Trophoblast cell (in vitro differentiated cells and primary cell): ENCODE results near the gene MARK2.
A peak's percentile ranks its signal among the peaks of the same experiment; 100 is the strongest.

Experiments
- DNase-seq, 2 donors: peaks; one replicate each; pipeline ENCODE4 v3.0.0-alpha.2; 2016
- H2AFZ ChIP-seq: 2 replicates; pipeline ENCODE4 v1.6.1; 2013; ENCODE audit warnings: low read length, moderate library complexity, mild to moderate bottlenecking; ENCODE audit not compliant: insufficient read depth, poor library complexity
- H2AK5ac ChIP-seq: 2 replicates; pipeline ENCODE4 v1.6.1; 2013; ENCODE audit warnings: mild to moderate bottlenecking, low read length
- H2BK120ac ChIP-seq: 2 replicates; pipeline ENCODE4 v1.6.1; 2013; ENCODE audit warnings: low read length, mild to moderate bottlenecking, moderate library complexity; ENCODE audit not compliant: insufficient read depth, poor library complexity
- H2BK12ac ChIP-seq: 2 replicates; pipeline ENCODE4 v1.6.1; 2013; ENCODE audit warnings: mild to moderate bottlenecking, low read length, moderate library complexity
- H2BK5ac ChIP-seq: 2 replicates; pipeline ENCODE4 v1.6.1; 2013; ENCODE audit warnings: low read length, low read depth, moderate library complexity, mild to moderate bottlenecking; ENCODE audit not compliant: poor library complexity
- H3K14ac ChIP-seq: 2 replicates; pipeline ENCODE4 v1.6.1; 2013; ENCODE audit warnings: mild to moderate bottlenecking, low read length
- H3K18ac ChIP-seq: 2 replicates; pipeline ENCODE4 v1.6.1; 2013; ENCODE audit warnings: mild to moderate bottlenecking, low read length
- H3K23ac ChIP-seq: 2 replicates; pipeline ENCODE4 v1.6.1; 2013; ENCODE audit warnings: low read length
- H3K27ac ChIP-seq: 2 replicates; pipeline ENCODE4 v1.5.1; 2013; ENCODE audit warnings: low read depth, mild to moderate bottlenecking, inconsistent platforms, low read length, moderate library complexity
- H3K27me3 ChIP-seq: 2 replicates; pipeline ENCODE4 v1.6.1; 2013; ENCODE audit warnings: inconsistent platforms, mild to moderate bottlenecking, low read length, moderate library complexity; ENCODE audit not compliant: insufficient read depth
- H3K36me3 ChIP-seq, 2 experiments: 1 replicate in 1 of 2; 2 replicates in 1 of 2; pipeline ENCODE4 v1.6.1; 2013; ENCODE audit warnings: low read length in 2 of 2, mild to moderate bottlenecking in 2 of 2, moderate library complexity in 1 of 2; ENCODE audit not compliant: insufficient read depth in 2 of 2, control insufficient read depth in 1 of 2
- H3K4ac ChIP-seq: 2 replicates; pipeline ENCODE4 v1.6.1; 2013; ENCODE audit warnings: low read depth, mild to moderate bottlenecking, low read length, moderate library complexity
- H3K4me1 ChIP-seq, 2 experiments: 1 replicate in 1 of 2; 2 replicates in 1 of 2; pipeline ENCODE4 v1.6.1; 2013; ENCODE audit warnings: low read length in 2 of 2, mild to moderate bottlenecking in 2 of 2, moderate library complexity in 1 of 2; ENCODE audit not compliant: insufficient read depth in 2 of 2, control insufficient read depth in 1 of 2
- H3K4me2 ChIP-seq: 2 replicates; pipeline ENCODE4 v1.6.1; 2013; ENCODE audit warnings: inconsistent platforms, mild to moderate bottlenecking, low read length, moderate library complexity
- H3K4me3 ChIP-seq: 2 replicates; pipeline ENCODE4 v1.5.1; 2013; ENCODE audit warnings: mild to moderate bottlenecking, low read depth, low read length, inconsistent platforms
- H3K79me1 ChIP-seq: one replicate; pipeline ENCODE4 v1.6.1; 2013; ENCODE audit warnings: low read length
- H3K79me2 ChIP-seq: 2 replicates; pipeline ENCODE4 v1.6.1; 2013; ENCODE audit warnings: low read length, mild to moderate bottlenecking; ENCODE audit not compliant: control insufficient read depth, insufficient read depth, poor library complexity
- H3K9ac ChIP-seq: 2 replicates; pipeline ENCODE4 v1.6.1; 2013; ENCODE audit warnings: mild to moderate bottlenecking, low read length
- H3K9me3 ChIP-seq: 2 replicates; pipeline ENCODE4 v1.6.1; 2013; ENCODE audit warnings: low read depth, mild to moderate bottlenecking, control low read depth, inconsistent platforms, low read length; ENCODE audit not compliant: insufficient read depth
- H4K12ac ChIP-seq: 2 replicates; pipeline ENCODE4 v1.6.1; 2013; ENCODE audit warnings: low read depth, mild to moderate bottlenecking, low read length, moderate library complexity
- H4K8ac ChIP-seq: 2 replicates; pipeline ENCODE4 v1.6.1; 2013; ENCODE audit warnings: low read depth, mild to moderate bottlenecking, low read length, moderate library complexity
- H4K91ac ChIP-seq: one replicate; pipeline ENCODE4 v1.6.1; 2013; ENCODE audit warnings: low read depth, mild to moderate bottlenecking, low read length, moderate library complexity
- WGBS: extraction: QIAGEN DNeasy Blood & Tissue Kit; methylation state at CpG from one replicate; pipeline ENCODE4 v1.1.7; 2013; ENCODE audit warnings: missing lambda C conversion rate; ENCODE audit not compliant: insufficient read length, insufficient coverage; ENCODE audit errors: extremely low coverage; 5-methylcytosine and 5-hydroxymethylcytosine counted together

The MARK2 gene

GRCh38 chr11:63931876-63932275 lies 93.0 kb downstream of the MARK2 start:
- Histone ChIP-seq H3K9me3 (no peaks in the 10 kb centered on the region), H3K9ac (no peak overlapping the region), H3K18ac (no peak overlapping the region), H3K79me2 (no peaks in the 10 kb centered on the region), H2BK12ac (peak overlapping the region; percentile 1), H4K8ac (no peak overlapping the region), H3K14ac (peak overlapping the region; percentile 25), H4K12ac (no peak overlapping the region), H2BK5ac (no peak overlapping the region), H2AK5ac (peak overlapping the region; percentile 2), H3K4ac (no peak overlapping the region), H3K79me1 (peaks cover 6% of the 10 kb centered on the region), H4K91ac (no peak overlapping the region), H3K36me3 (no peaks in the 10 kb centered on the region), H3K4me3 (no peak overlapping the region), H3K27me3 (no peaks in the 10 kb centered on the region), H3K23ac (no peak overlapping the region), H3K27ac (no peak overlapping the region), H3K4me1 (peaks cover 5 to 10% of the 10 kb centered on the region in 2 experiments), H3K4me2 (no peak overlapping the region), H2AFZ (no peak overlapping the region), H2BK120ac (no peak overlapping the region)
- no peak for DNase-seq
- no CpG with 5 or more reads among the region's 12 CpGs for WGBS

- Histone ChIP-seq H3K23ac (no peak overlapping the region), H4K91ac (peak overlapping the region; percentile 39), H2AK5ac (peak overlapping the region; percentile 44), H2BK12ac (peak overlapping the region; percentile 18), H4K8ac (no peak overlapping the region), H3K9me3 (no peaks in the 10 kb centered on the region), H3K4ac (no peak overlapping the region), H2BK5ac (no peak overlapping the region), H2AFZ (no peak overlapping the region), H3K9ac (no peak overlapping the region), H3K4me3 (no peak overlapping the region), H3K79me1 (peaks cover 6% of the 10 kb centered on the region), H3K79me2 (no peaks in the 10 kb centered on the region), H3K4me1 (peaks cover 5 to 10% of the 10 kb centered on the region in 2 experiments), H3K27me3 (no peaks in the 10 kb centered on the region), H3K14ac (peak overlapping the region; percentile 6), H3K4me2 (no peak overlapping the region), H4K12ac (no peak overlapping the region), H3K27ac (no peak overlapping the region), H2BK120ac (no peak overlapping the region), H3K36me3 (no peaks in the 10 kb centered on the region), H3K18ac (no peak overlapping the region)
- DNase-seq: no peak
- WGBS: no CpG with 5 or more reads among the region's 1 CpG
Measured at GRCh38 chr11:63933459-63933858, 94.5 kb downstream of the MARK2 start.

GRCh38 chr11:63937713-63938478 lies 99.0 kb downstream of the MARK2 start:
- no peak overlapping the region for H4K91ac ChIP-seq
- H2BK12ac ChIP-seq: no peak overlapping the region
- no peaks in the 10 kb centered on the region for H3K27me3 ChIP-seq
- H3K4me3 ChIP-seq: peak overlapping the region; percentile 69
- H3K4ac ChIP-seq: no peak overlapping the region
- peaks cover under 1% of the 10 kb centered on the region for H3K9me3 ChIP-seq
- H3K27ac ChIP-seq: peak overlapping the region; percentile 11
- peak; percentile 20 to 67 for DNase-seq
- H2AK5ac ChIP-seq: no peak overlapping the region
- WGBS: no CpG with 5 or more reads among the region's 30 CpGs
- peaks cover 2 to 5% of the 10 kb centered on the region in 2 experiments for H3K36me3 ChIP-seq
- H3K79me2 ChIP-seq: peaks cover 2% of the 10 kb centered on the region
- peaks cover 8% of the 10 kb centered on the region for H3K79me1 ChIP-seq
- no peak overlapping the region for H3K14ac ChIP-seq
- peak overlapping the region; percentile 7 for H2BK5ac ChIP-seq
- H3K9ac ChIP-seq: peak overlapping the region; percentile 18
- peak overlapping the region; percentile 88 for H3K4me2 ChIP-seq
- peak overlapping the region; percentile 20 for H4K8ac ChIP-seq
- no peak overlapping the region for H2BK120ac ChIP-seq
- H3K18ac ChIP-seq: no peak overlapping the region
- no peak overlapping the region for H4K12ac ChIP-seq
- peak overlapping the region; percentile 71 for H2AFZ ChIP-seq
- H3K23ac ChIP-seq: no peak overlapping the region
- peaks cover 5 to 12% of the 10 kb centered on the region in 2 experiments for H3K4me1 ChIP-seq

DNA sequence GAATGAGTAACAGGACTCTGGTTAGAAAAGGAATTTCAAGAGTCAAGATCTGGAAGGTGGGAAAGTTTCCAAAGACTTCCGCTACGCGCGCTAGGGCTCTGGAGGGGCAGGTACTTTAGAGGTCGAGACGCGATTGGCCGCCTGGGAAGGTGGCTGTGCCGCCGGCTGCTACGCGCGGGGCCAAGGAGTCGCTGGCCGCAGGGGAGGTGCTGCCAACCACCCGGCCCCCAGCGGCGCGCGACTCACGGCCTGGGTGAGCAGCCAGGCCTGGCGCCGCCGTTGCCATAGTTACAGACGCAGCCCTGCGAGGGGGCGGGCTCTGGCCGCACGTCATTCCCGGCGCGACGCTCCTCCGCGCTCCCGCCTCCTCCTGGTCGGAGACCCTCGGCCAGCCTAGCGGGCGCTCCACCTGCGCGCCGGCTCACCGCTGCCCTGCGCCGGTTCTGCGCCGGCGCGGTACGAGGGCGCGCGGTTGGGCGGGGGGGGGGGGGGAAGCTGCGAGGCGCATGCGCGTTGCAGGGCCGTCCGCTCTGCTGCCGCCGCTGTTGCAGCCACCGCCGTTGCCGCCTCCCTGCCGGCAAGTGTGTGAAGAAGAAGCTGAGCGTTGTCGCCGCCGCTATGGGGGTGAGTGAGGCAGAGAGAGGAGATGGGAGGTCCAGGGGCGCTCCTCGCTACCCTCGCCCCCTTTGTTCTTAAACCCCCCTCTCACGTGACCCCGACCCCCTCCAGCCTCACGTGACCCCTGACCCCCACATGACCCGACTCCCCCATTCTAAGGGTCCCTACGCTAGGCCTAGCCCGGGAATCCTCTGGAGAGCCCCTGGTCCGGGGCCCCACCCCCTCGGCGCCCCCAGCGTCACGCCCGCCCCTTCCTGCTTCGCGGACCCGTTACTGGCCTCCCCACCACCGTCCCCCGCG lies 99.8 kb downstream of the MARK2 start, which contains the start of gene NAA40:
TSS of gene NAA40 (plus strand) at position 524 of the 918 bp plus-strand sequence. CDS start at position 619, 95 bp downstream.
- peaks cover 8% of the 10 kb centered on the region for H3K79me1 ChIP-seq
- peak within 1 kb of the TSS; percentile 84 for H3K14ac ChIP-seq
- peak within 1 kb of the TSS; percentile 86 for H3K18ac ChIP-seq
- peak within 1 kb of the TSS; percentile 92 for H3K4me2 ChIP-seq
- H3K27ac ChIP-seq: peak within 1 kb of the TSS; percentile 59
- peak within 1 kb of the TSS; percentile 51 for H2BK5ac ChIP-seq
- H2BK120ac ChIP-seq: peak within 1 kb of the TSS; percentile 69
- H3K4ac ChIP-seq: peak within 1 kb of the TSS; percentile 70
- peak within 1 kb of the TSS; percentile 95 for H4K8ac ChIP-seq
- peak within 1 kb of the TSS; percentile 95 for H3K9ac ChIP-seq
- no CpG with 5 or more reads among the region's 92 CpGs for WGBS
- H3K9me3 ChIP-seq: peaks cover 4% of the 10 kb centered on the region
- H3K23ac ChIP-seq: no peak within 1 kb of the TSS
- peaks cover 5 to 10% of the 10 kb centered on the region in 2 experiments for H3K36me3 ChIP-seq
- peak within 1 kb of the TSS; percentile 95 for H3K4me3 ChIP-seq
- H2AFZ ChIP-seq: peak within 1 kb of the TSS; percentile 87
- peaks cover 5 to 10% of the 10 kb centered on the region in 2 experiments for H3K4me1 ChIP-seq
- no peak within 1 kb of the TSS for H2AK5ac ChIP-seq
- peaks cover 2% of the 10 kb centered on the region for H3K79me2 ChIP-seq
- H2BK12ac ChIP-seq: no peak within 1 kb of the TSS
- DNase-seq: peak; percentile 99
- H4K91ac ChIP-seq: peak within 1 kb of the TSS; percentile 89
- no peaks in the 10 kb centered on the region for H3K27me3 ChIP-seq
- H4K12ac ChIP-seq: peak within 1 kb of the TSS; percentile 40
